ENCODE data around the gene NELL1. TPM values are rescaled to one million over a fixed set of nuclear protein-coding genes. Genes with fewer than 3 reads are reported as not detected.

NELL1 gene
- total RNA-seq, 1 experiment from 2014 or later, result not detected

- Histone ChIP-seq H2AFZ (ENCODE audit: low read length) (no peak overlapping the region), H3K4me3 (ENCODE audit: low read length) (no peak overlapping the region), H4K20me1 (ENCODE audit: low read length) (no peaks in the 10 kb centered on the region), H3K9me2 (replicated peaks; ENCODE audit: low read length) (no peaks in the 10 kb centered on the region), H3K79me2 (ENCODE audit: low read length) (no peaks in the 10 kb centered on the region), H3F3A (ENCODE audit: low read length, unreplicated experiment) (no peaks in the 10 kb centered on the region), H3K27me3 (ENCODE audit: low read length) (no peaks in the 10 kb centered on the region), H3K36me3 (ENCODE audit: low read depth, low read length) (no peaks in the 10 kb centered on the region), H3K27ac (ENCODE audit: low read length) (no peak overlapping the region), H3K9ac (ENCODE audit: low read length) (no peak overlapping the region), H3K4me1 (ENCODE audit: insufficient read depth, low read length) (no peaks in the 10 kb centered on the region), H3K9me3 (ENCODE audit: low read length) (no peaks in the 10 kb centered on the region), H3K4me2 (ENCODE audit: low read length) (no peak overlapping the region)
- BruUV-seq (replicated peaks), result no TSS peak
- intact Hi-C loops (cut with micrococcal nuclease), result no loop called here
- ChIA-PET CTCF (no interaction called here), POLR2A (ENCODE audit: unreplicated experiment) (no interaction called here)
- TF ChIP-seq EZH2phosphoT487 (IDR thresholded peaks at IDR 0.05; ENCODE audit: borderline replicate concordance, low read length) (no peak), CTCF (conservative IDR thresholded peaks at IDR 0.05; ENCODE audit: low read depth, low read length) (no peak), EZH2 (IDR thresholded peaks at IDR 0.05; ENCODE audit: low read length, unreplicated experiment) (no peak)
- DNase-seq (no peak), ATAC-seq (no peak)
Measured at GRCh38 chr11:20661445-20661844, 7.9 kb upstream of the NELL1 start.

GRCh38 chr11:20661850-20662249 lies 7.5 kb upstream of the NELL1 start:
- H3K79me2 ChIP-seq (ENCODE audit: low read length), result no peaks in the 10 kb centered on the region
- no peaks in the 10 kb centered on the region for H3K9me2 ChIP-seq (replicated peaks; ENCODE audit: low read length)
- no peak overlapping the region for H3K27ac ChIP-seq (ENCODE audit: low read length)
- no peak for ATAC-seq
- H3F3A ChIP-seq (ENCODE audit: low read length, unreplicated experiment), result no peaks in the 10 kb centered on the region
- TF ChIP-seq EZH2phosphoT487 (IDR thresholded peaks at IDR 0.05; ENCODE audit: borderline replicate concordance, low read length) (no peak), EZH2 (IDR thresholded peaks at IDR 0.05; ENCODE audit: low read length, unreplicated experiment) (no peak), CTCF (conservative IDR thresholded peaks at IDR 0.05; ENCODE audit: low read depth, low read length) (no peak)
- H4K20me1 ChIP-seq (ENCODE audit: low read length), result no peaks in the 10 kb centered on the region
- H3K9ac ChIP-seq (ENCODE audit: low read length), result no peak overlapping the region
- intact Hi-C loops (cut with micrococcal nuclease), result no loop called here
- no peak overlapping the region for H3K4me2 ChIP-seq (ENCODE audit: low read length)
- H2AFZ ChIP-seq (ENCODE audit: low read length), result no peak overlapping the region
- no peak overlapping the region for H3K4me3 ChIP-seq (ENCODE audit: low read length)
- ChIA-PET POLR2A (ENCODE audit: unreplicated experiment) (no interaction called here), CTCF (no interaction called here)
- no TSS peak for BruUV-seq (replicated peaks)
- no peaks in the 10 kb centered on the region for H3K36me3 ChIP-seq (ENCODE audit: low read depth, low read length)
- H3K27me3 ChIP-seq (ENCODE audit: low read length), result no peaks in the 10 kb centered on the region
- DNase-seq, result no peak
- no peaks in the 10 kb centered on the region for H3K4me1 ChIP-seq (ENCODE audit: insufficient read depth, low read length)
- no peaks in the 10 kb centered on the region for H3K9me3 ChIP-seq (ENCODE audit: low read length)

GRCh38 chr11:20668131-20668809 lies 1.1 kb upstream of the NELL1 start:
- Histone ChIP-seq H3K36me3 (ENCODE audit: low read depth, low read length) (no peaks in the 10 kb centered on the region), H3K9me3 (ENCODE audit: low read length) (no peaks in the 10 kb centered on the region), H3K4me1 (ENCODE audit: insufficient read depth, low read length) (no peaks in the 10 kb centered on the region), H3K9me2 (replicated peaks; ENCODE audit: low read length) (no peaks in the 10 kb centered on the region), H3F3A (ENCODE audit: low read length, unreplicated experiment) (no peaks in the 10 kb centered on the region), H3K9ac (ENCODE audit: low read length) (no peak overlapping the region), H3K79me2 (ENCODE audit: low read length) (no peaks in the 10 kb centered on the region), H4K20me1 (ENCODE audit: low read length) (no peaks in the 10 kb centered on the region), H2AFZ (ENCODE audit: low read length) (no peak overlapping the region), H3K27ac (ENCODE audit: low read length) (no peak overlapping the region), H3K27me3 (ENCODE audit: low read length) (peaks cover 15% of the 10 kb centered on the region), H3K4me2 (ENCODE audit: low read length) (no peak overlapping the region), H3K4me3 (ENCODE audit: low read length) (no peak overlapping the region)
- TF ChIP-seq EZH2phosphoT487 (IDR thresholded peaks at IDR 0.05; ENCODE audit: borderline replicate concordance, low read length), result no peak
- TF ChIP-seq EZH2 (IDR thresholded peaks at IDR 0.05; ENCODE audit: low read length, unreplicated experiment), result no peak
- TF ChIP-seq CTCF (conservative IDR thresholded peaks at IDR 0.05; ENCODE audit: low read depth, low read length), result no peak
- ATAC-seq (no peak), DNase-seq (no peak)
- intact Hi-C loops (cut with micrococcal nuclease), result no loop called here
- no TSS peak for BruUV-seq (replicated peaks)
- ChIA-PET CTCF (no interaction called here), POLR2A (ENCODE audit: unreplicated experiment) (no interaction called here)
